OCI-LY7 (cell line): ENCODE results near the gene WDR48. TPM values are rescaled to one million over a fixed set of nuclear protein-coding genes. Genes with fewer than 3 reads are reported as not detected.

ENCODE experiments used
- BruUV-seq: library from RNA; stranded (reverse); fragments of 400-500 nt; replicated peaks from 2 replicates; lab custom pipeline; 2021; lab: Mats Ljungman, UMichigan
- CTCF ChIA-PET: fragments of 300-600 bp; sonication (Branson Sonifier 250); formaldehyde crosslinking; loops from one replicate; lab custom pipeline; 2022; ENCODE audit warnings: antibody characterized with exemption; ENCODE audit not compliant: unreplicated experiment; lab: Charles Lee
- POLR2A ChIA-PET: fragments of 300-600 bp; sonication (Branson Sonifier 250); formaldehyde crosslinking; loops from one replicate; lab custom pipeline; 2022; ENCODE audit warnings: antibody characterized with exemption; lab: Charles Lee
- DNase-seq: peaks from one replicate; pipeline ENCODE4 v3.0.0-alpha.2; 2015; ENCODE audit warnings: low spot score
- H2AFZ ChIP-seq: fragments of 200-600 bp; sonication (generic), shearing (Covaris generic); 2 replicates; pipeline ENCODE4 v1.6.1; 2014; ENCODE audit warnings: mild to moderate bottlenecking, antibody characterized with exemption, low read length, moderate library complexity
- H3K27ac ChIP-seq: fragments of 200-600 bp; sonication (generic); 2 replicates; pipeline ENCODE4 v1.5.1; 2014; ENCODE audit warnings: mixed run types, low read depth, mild to moderate bottlenecking, moderate library complexity, low read length, inconsistent platforms; ENCODE audit not compliant: poor library complexity, severe bottlenecking
- H3K36me3 ChIP-seq: fragments of 200-600 bp; sonication (generic); 2 replicates; pipeline ENCODE4 v1.6.1; 2014; ENCODE audit warnings: mild to moderate bottlenecking, antibody characterized with exemption, low read length, moderate library complexity, mixed read lengths; ENCODE audit not compliant: insufficient read depth
- H3K4me1 ChIP-seq: fragments of 200-600 bp; sonication (generic); 2 replicates; pipeline ENCODE4 v1.5.1; 2014; ENCODE audit warnings: mild to moderate bottlenecking, low read length; ENCODE audit not compliant: insufficient read depth, poor library complexity, severe bottlenecking
- H3K4me2 ChIP-seq: fragments of 200-600 bp; sonication (generic); 2 replicates; pipeline ENCODE4 v1.6.1; 2014; ENCODE audit warnings: mild to moderate bottlenecking, low read length
- H3K4me3 ChIP-seq: fragments of 200-600 bp; sonication (generic); 2 replicates; pipeline ENCODE4 v1.5.1; 2014; ENCODE audit warnings: mild to moderate bottlenecking, low read depth, low read length; ENCODE audit not compliant: poor library complexity, severe bottlenecking
- H3K79me2 ChIP-seq: fragments of 200-600 bp; sonication (generic); 2 replicates; pipeline ENCODE4 v1.6.1; 2016; ENCODE audit warnings: low read depth, mild to moderate bottlenecking, low read length, moderate library complexity, mixed read lengths; ENCODE audit not compliant: insufficient read depth
- H3K9me2 ChIP-seq: fragments of 200-600 bp; sonication (generic); 2 replicates; pipeline ENCODE4 v1.6.1; 2016; ENCODE audit warnings: mild to moderate bottlenecking, low read length, mixed read lengths; ENCODE audit not compliant: insufficient read depth
- H3K9me3 ChIP-seq: fragments of 200-600 bp; sonication (generic); 2 replicates; pipeline ENCODE4 v1.6.1; 2014; ENCODE audit warnings: mild to moderate bottlenecking, mixed run types, low read length, mixed read lengths
- H4K20me1 ChIP-seq: fragments of 200-600 bp; sonication (generic); 2 replicates; pipeline ENCODE4 v1.6.1; 2014; ENCODE audit warnings: mild to moderate bottlenecking, antibody characterized with exemption, low read length, moderate library complexity, mixed read lengths; ENCODE audit not compliant: insufficient read depth
- EZH2phosphoT487 ChIP-seq: fragments of 200-600 bp; sonication (generic); IDR thresholded peaks from 2 replicates; pipeline ENCODE4 v1.6.1; 2018; ENCODE audit warnings: low read depth, borderline replicate concordance, mild to moderate bottlenecking, mixed run types, antibody characterized with exemption, low read length, moderate library complexity, mixed read lengths
- intact Hi-C: fragments of 100-400 bp; cut with micrococcal nuclease; formaldehyde crosslinking; loops from one replicate; pipeline ENCODE4 v1.10.0; 2022; ENCODE audit not compliant: unreplicated experiment
- total RNA-seq, 2 experiments: library from RNA; depleted of rRNA in 1 of 2; stranded (reverse); fragments of >200 nt in 1 of 2; shearing (Covaris generic) in 1 of 2; gene quantifications; 2 replicates each; pipeline ENCODE4 v1.2.3, GENCODE V29; 2014 to 2022
- TF ChIP-seq, protein P1 (sequence below): fragments of 200-600 bp; sonication (generic); conservative IDR thresholded peaks from 2 replicates; pipeline ENCODE4 v1.5.1; 2014; ENCODE audit warnings: mild to moderate bottlenecking, antibody characterized with exemption, low read length, moderate library complexity, mixed read lengths

WDR48 gene
- total RNA-seq, 2 experiments from 2014 or later, result 12.3 to 38.4 TPM

DNA sequence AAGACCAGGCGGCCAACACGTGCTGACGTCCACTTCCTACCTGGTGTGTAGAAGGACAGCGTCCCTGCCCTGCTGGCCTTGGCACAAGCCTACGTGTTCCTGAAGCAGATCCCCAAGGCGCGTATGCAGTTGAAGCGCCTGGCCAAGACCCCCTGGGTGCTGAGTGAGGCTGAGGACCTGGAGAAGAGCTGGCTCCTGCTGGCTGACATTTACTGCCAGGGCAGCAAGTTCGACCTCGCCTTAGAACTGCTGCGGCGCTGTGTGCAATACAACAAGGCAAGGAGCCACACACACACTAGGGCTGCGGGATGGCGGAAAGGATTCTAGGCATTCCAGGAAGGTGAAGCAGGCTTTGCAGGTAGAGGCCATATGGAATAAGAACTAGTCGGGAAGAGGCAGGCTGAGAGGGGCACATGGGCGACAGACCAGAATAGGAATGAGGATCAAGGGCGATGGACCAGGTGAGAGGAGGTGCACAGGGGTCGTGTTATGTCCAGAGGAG lies 85.7 kb downstream of the WDR48 start:
- POLR2A ChIA-PET, result interaction anchor here (0.6 to 1.1 kb wide), 2 partner anchors 10 to 14 kb away, joined by 3 to 4 read pairs; no protein-coding TSS in a partner anchor

DNA sequence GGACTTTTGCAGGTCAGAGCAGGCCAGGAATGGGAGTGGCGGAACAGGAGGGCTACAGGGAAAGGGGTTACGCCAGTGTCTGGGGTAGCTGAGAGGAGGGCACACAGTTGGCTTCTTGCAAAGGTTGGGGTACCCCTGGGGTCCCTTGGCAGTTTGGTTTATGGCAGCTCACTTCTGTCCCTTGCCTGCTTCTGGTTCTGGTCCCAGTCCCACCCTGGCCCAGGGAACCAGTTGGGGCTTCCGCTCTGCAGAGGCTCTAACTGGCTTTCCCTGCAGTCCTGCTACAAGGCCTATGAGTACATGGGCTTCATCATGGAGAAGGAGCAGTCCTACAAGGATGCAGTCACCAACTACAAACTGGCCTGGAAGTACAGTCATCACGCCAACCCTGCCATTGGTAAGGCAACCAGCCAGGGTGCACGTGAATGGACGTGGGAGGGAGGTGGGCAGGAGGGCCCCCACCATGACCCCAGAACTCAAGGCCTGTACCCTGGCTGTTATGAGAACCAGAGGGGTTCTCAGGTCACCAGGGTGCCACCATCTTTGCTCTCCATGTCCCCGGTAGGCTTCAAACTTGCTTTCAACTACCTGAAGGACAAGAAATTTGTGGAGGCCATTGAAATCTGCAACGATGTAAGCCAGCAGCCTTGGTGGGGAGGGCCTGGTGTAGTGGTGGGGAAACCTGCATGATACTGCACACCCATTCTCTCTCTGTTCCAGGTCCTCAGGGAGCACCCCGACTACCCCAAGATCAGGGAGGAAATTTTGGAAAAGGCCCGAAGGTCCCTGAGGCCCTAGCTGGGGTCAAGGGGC lies 86.4 kb downstream of the WDR48 start:
- H3K4me1 ChIP-seq, result peaks cover 22% of the 10 kb centered on the region

More for the DNA sequence above, 85.7 kb downstream of the WDR48 start:
- Histone ChIP-seq H3K4me1 (peaks cover 18% of the 10 kb centered on the region), H3K9me2 (no peaks in the 10 kb centered on the region), H3K4me3 (no peak overlapping the region), H4K20me1 (no peaks in the 10 kb centered on the region), H3K36me3 (peaks cover 47% of the 10 kb centered on the region), H3K79me2 (no peaks in the 10 kb centered on the region), H3K27ac (no peak overlapping the region), H3K4me2 (no peak overlapping the region), H3K9me3 (no peaks in the 10 kb centered on the region), H2AFZ (no peak overlapping the region)
- TF ChIP-seq, protein P1, sequence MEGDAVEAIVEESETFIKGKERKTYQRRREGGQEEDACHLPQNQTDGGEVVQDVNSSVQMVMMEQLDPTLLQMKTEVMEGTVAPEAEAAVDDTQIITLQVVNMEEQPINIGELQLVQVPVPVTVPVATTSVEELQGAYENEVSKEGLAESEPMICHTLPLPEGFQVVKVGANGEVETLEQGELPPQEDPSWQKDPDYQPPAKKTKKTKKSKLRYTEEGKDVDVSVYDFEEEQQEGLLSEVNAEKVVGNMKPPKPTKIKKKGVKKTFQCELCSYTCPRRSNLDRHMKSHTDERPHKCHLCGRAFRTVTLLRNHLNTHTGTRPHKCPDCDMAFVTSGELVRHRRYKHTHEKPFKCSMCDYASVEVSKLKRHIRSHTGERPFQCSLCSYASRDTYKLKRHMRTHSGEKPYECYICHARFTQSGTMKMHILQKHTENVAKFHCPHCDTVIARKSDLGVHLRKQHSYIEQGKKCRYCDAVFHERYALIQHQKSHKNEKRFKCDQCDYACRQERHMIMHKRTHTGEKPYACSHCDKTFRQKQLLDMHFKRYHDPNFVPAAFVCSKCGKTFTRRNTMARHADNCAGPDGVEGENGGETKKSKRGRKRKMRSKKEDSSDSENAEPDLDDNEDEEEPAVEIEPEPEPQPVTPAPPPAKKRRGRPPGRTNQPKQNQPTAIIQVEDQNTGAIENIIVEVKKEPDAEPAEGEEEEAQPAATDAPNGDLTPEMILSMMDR, result no peak
- TF ChIP-seq EZH2phosphoT487, result no peak
- CTCF ChIA-PET, result no interaction called here
- no TSS peak for BruUV-seq
- DNase-seq, result no peak
- intact Hi-C loops, result no loop called here

More for the DNA sequence above, 86.4 kb downstream of the WDR48 start:
- no TSS peak for BruUV-seq
- H4K20me1 ChIP-seq, result no peaks in the 10 kb centered on the region
- POLR2A ChIA-PET, result interaction anchor here (0.6 to 1.1 kb wide), 2 partner anchors 9 to 15 kb away, joined by 3 to 4 read pairs; no protein-coding TSS in a partner anchor
- no peak overlapping the region for H3K4me3 ChIP-seq
- TF ChIP-seq EZH2phosphoT487, result no peak
- TF ChIP-seq, protein P1, result no peak
- H3K79me2 ChIP-seq, result no peaks in the 10 kb centered on the region
- intact Hi-C loops, result no loop called here
- H3K9me2 ChIP-seq, result no peaks in the 10 kb centered on the region
- CTCF ChIA-PET, result no interaction called here
- H3K4me2 ChIP-seq, result no peak overlapping the region
- no peak overlapping the region for H2AFZ ChIP-seq
- DNase-seq, result no peak
- no peak overlapping the region for H3K27ac ChIP-seq
- no peaks in the 10 kb centered on the region for H3K9me3 ChIP-seq
- H3K36me3 ChIP-seq, result peaks cover 54% of the 10 kb centered on the region
